Kidney (tissue), 14 donors: ENCODE data around the gene EFCAB6. TPM values are rescaled to one million over a fixed set of nuclear protein-coding genes. Genes with fewer than 3 reads are reported as not detected.

Source experiments
- DNase-seq, 5 donors: peaks; one replicate each; pipeline ENCODE4 v3.0.0-alpha.2; 2013 to 2020
- FAIRE-seq: peaks from 2 replicates; lab custom pipeline; 2012; peaks lifted over from hg19 to GRCh38; lab: Jason Lieb, UNC
- H3K27ac ChIP-seq, 2 donors: one replicate each; pipeline ENCODE4 v1.7.0; 2013; ENCODE audit warnings: low read depth in 2 of 2, low read length in 2 of 2, inconsistent platforms in 1 of 2
- H3K27me3 ChIP-seq: one replicate; pipeline ENCODE4 v1.7.1; 2013; ENCODE audit warnings: low read length, inconsistent platforms; ENCODE audit not compliant: control insufficient read depth, insufficient read depth
- H3K36me3 ChIP-seq, 3 donors: one replicate each; pipeline versions ENCODE4 v1.7.0 to v1.7.1; 2013; ENCODE audit warnings: low read length in 3 of 3, control low read depth in 1 of 3, inconsistent platforms in 1 of 3; ENCODE audit not compliant: insufficient read depth in 3 of 3, control insufficient read depth in 2 of 3
- H3K4me1 ChIP-seq, 3 donors: one replicate each; pipeline versions ENCODE4 v1.7.0 to v1.7.1; 2013; ENCODE audit warnings: low read length in 3 of 3, inconsistent platforms in 1 of 3, low read depth in 1 of 3; ENCODE audit not compliant: control insufficient read depth in 2 of 3, insufficient read depth in 2 of 3
- H3K4me3 ChIP-seq, 3 donors: one replicate each; pipeline versions ENCODE4 v1.7.0 to v1.8.1; 2013; ENCODE audit warnings: low read length in 3 of 3, control low read depth in 1 of 3, inconsistent platforms in 1 of 3
- H3K9ac ChIP-seq, 3 donors: one replicate each; pipeline versions ENCODE4 v1.7.0 to v1.7.1; 2013; ENCODE audit warnings: low read length in 3 of 3, control low read depth in 1 of 3, inconsistent platforms in 1 of 3
- H3K9me3 ChIP-seq, 3 donors: one replicate each; pipeline versions ENCODE4 v1.7.0 to v1.7.1; 2013; ENCODE audit warnings: low read length in 3 of 3, control low read depth in 1 of 3, inconsistent platforms in 1 of 3; ENCODE audit not compliant: control insufficient read depth in 2 of 3, insufficient read depth in 1 of 3
- CTCF ChIP-seq: IDR thresholded peaks from 3 replicates; pipeline ENCODE4 v1.5.1; 2012; ENCODE audit warnings: mild to moderate bottlenecking, moderate library complexity, borderline replicate concordance; ENCODE audit not compliant: insufficient read depth; ENCODE audit errors: extremely low read depth
- intact Hi-C: fragments of 100-400 bp; cut with DNase I; formaldehyde crosslinking; loops from one replicate; pipeline ENCODE4 v1.11.1; 2022
- polyA plus RNA-seq: library from polyadenylated mRNA; stranded (reverse); fragments of 350-450 nt; fragmentation: Illumina TruSeq; extraction: RNeasy Lipid Tissue Mini Kit (QIAGEN cat#74804); gene quantifications from one replicate; pipeline ENCODE4 v1.2.3, GENCODE V29; 2014; ENCODE audit warnings: low read depth, low replicate concordance; ENCODE audit not compliant: insufficient read depth
- total RNA-seq: library from RNA; stranded (reverse); fragmentation: NEBNext Ultra II Directional; extraction: Animal tissue kit (Norgen Biotek cat#: 25700); gene quantifications from one replicate; pipeline ENCODE4 v1.2.1, GENCODE V29; 2021
- donor health status: control.
- donor health status: control.
- donor health status: control.
- donor health status: control.
- donor health status: control.
- donor health status: DM: yes; HTN: yes; CAD: no.
- donor health status: Normal renal cell carcinoma (clear cell type).

The EFCAB6 gene
- total and polyA plus RNA-seq, 2 donors from 2014 or later, result 1.5 to 11.8 TPM

- intact Hi-C loops, result no loop called here
- no peak for TF ChIP-seq CTCF
- H3K4me1 ChIP-seq, result peaks cover 0 to 12% (median 10%) of the 10 kb centered on the region in 3 donors
- no peak overlapping the region for H3K4me3 ChIP-seq
- no peaks in the 10 kb centered on the region for H3K36me3 ChIP-seq
- no peaks in the 10 kb centered on the region for H3K27me3 ChIP-seq
- FAIRE-seq (no peak), DNase-seq (no peak)
- H3K9ac ChIP-seq, result no peak overlapping the region
- no peak overlapping the region for H3K27ac ChIP-seq
- no peaks in the 10 kb centered on the region for H3K9me3 ChIP-seq
Measured at GRCh38 chr22:43828725-43828997, 16.6 kb upstream of the EFCAB6 start.

GRCh38 chr22:43827926-43828724, 16.0 kb upstream of the EFCAB6 start:
- peak in 2 of 5 donors; percentile 31 to 33 for DNase-seq

GRCh38 chr22:43827003-43827735, 15.1 kb upstream of the EFCAB6 start:
- no peak for DNase-seq
- intact Hi-C loops, result no loop called here

More at GRCh38 chr22:43827926-43828724, 16.0 kb upstream of the EFCAB6 start:
- H3K4me1 ChIP-seq, result peaks cover 0 to 15% (median 12%) of the 10 kb centered on the region in 3 donors
- no peak overlapping the region for H3K4me3 ChIP-seq
- H3K27ac ChIP-seq, result no peak overlapping the region
- intact Hi-C loops, result no loop called here
- no peak overlapping the region for H3K9ac ChIP-seq
- H3K9me3 ChIP-seq, result no peaks in the 10 kb centered on the region
- H3K27me3 ChIP-seq, result no peaks in the 10 kb centered on the region
- H3K36me3 ChIP-seq, result no peaks in the 10 kb centered on the region
- TF ChIP-seq CTCF, result no peak
- FAIRE-seq, result no peak

More at GRCh38 chr22:43827003-43827735, 15.1 kb upstream of the EFCAB6 start:
- Histone ChIP-seq H3K9ac (no peak overlapping the region), H3K4me1 (peaks cover 0 to 16% (median 15%) of the 10 kb centered on the region in 3 donors), H3K27me3 (no peaks in the 10 kb centered on the region), H3K4me3 (no peak overlapping the region), H3K36me3 (no peaks in the 10 kb centered on the region), H3K9me3 (no peaks in the 10 kb centered on the region), H3K27ac (no peak overlapping the region)
- TF ChIP-seq CTCF, result no peak
- FAIRE-seq, result no peak
